Liver (tissue), 3 donors: Measurements from ENCODE around the gene PAK1IP1.

ENCODE experiments used
- EGR1 ChIP-seq, 2 donors: IDR thresholded peaks; 2 replicates each; pipeline ENCODE4 v1.6.1; 2016 to 2018; ENCODE audit warnings: antibody characterized with exemption in 2 of 2, low read depth in 2 of 2
- SP1 ChIP-seq: IDR thresholded peaks from 2 replicates; pipeline ENCODE4 v1.6.1; 2018; ENCODE audit warnings: antibody characterized with exemption, mild to moderate bottlenecking
- TF ChIP-seq, protein P1 (sequence below): fragments of 150-350 bp; IDR thresholded peaks from 2 replicates; pipeline ENCODE4 v1.5.1; 2017; ENCODE audit warnings: improper control_type of control experiment, low read depth, low read length; ENCODE audit not compliant: missing input control
- TF ChIP-seq, protein P2 (sequence below): IDR thresholded peaks from 2 replicates; pipeline ENCODE4 v1.6.1; 2016; ENCODE audit warnings: antibody characterized with exemption
- TF ChIP-seq, protein P3 (sequence below): IDR thresholded peaks from 2 replicates; pipeline ENCODE4 v1.6.1; 2016; ENCODE audit warnings: antibody characterized with exemption, mild to moderate bottlenecking
- donor health status: healthy.
- donor health status: healthy.

DNA sequence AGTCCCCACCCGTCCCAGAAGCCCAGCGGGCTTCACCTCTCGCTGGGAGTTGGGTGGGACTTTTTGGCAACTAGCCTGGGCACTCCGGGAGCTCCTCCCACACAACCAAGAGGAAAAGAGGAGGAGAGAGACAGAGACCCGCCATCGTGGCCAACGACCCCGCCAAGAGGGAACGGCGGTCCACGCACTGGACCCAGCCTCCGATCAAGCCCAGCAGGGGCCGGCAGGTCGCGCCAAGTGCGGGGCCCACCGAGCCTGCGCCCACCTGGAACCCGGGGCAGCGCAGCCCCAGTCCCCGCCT is 25.1 kb downstream of the PAK1IP1 start:
- TF ChIP-seq, protein P1, sequence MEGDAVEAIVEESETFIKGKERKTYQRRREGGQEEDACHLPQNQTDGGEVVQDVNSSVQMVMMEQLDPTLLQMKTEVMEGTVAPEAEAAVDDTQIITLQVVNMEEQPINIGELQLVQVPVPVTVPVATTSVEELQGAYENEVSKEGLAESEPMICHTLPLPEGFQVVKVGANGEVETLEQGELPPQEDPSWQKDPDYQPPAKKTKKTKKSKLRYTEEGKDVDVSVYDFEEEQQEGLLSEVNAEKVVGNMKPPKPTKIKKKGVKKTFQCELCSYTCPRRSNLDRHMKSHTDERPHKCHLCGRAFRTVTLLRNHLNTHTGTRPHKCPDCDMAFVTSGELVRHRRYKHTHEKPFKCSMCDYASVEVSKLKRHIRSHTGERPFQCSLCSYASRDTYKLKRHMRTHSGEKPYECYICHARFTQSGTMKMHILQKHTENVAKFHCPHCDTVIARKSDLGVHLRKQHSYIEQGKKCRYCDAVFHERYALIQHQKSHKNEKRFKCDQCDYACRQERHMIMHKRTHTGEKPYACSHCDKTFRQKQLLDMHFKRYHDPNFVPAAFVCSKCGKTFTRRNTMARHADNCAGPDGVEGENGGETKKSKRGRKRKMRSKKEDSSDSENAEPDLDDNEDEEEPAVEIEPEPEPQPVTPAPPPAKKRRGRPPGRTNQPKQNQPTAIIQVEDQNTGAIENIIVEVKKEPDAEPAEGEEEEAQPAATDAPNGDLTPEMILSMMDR = no peak
- TF ChIP-seq EGR1 (IDR thresholded peaks at IDR 0.05; ENCODE audit: low read depth in 2 of 2) = no peak
- TF ChIP-seq, protein P2, sequence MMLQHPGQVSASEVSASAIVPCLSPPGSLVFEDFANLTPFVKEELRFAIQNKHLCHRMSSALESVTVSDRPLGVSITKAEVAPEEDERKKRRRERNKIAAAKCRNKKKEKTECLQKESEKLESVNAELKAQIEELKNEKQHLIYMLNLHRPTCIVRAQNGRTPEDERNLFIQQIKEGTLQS = no peak
- TF ChIP-seq, protein P3, sequence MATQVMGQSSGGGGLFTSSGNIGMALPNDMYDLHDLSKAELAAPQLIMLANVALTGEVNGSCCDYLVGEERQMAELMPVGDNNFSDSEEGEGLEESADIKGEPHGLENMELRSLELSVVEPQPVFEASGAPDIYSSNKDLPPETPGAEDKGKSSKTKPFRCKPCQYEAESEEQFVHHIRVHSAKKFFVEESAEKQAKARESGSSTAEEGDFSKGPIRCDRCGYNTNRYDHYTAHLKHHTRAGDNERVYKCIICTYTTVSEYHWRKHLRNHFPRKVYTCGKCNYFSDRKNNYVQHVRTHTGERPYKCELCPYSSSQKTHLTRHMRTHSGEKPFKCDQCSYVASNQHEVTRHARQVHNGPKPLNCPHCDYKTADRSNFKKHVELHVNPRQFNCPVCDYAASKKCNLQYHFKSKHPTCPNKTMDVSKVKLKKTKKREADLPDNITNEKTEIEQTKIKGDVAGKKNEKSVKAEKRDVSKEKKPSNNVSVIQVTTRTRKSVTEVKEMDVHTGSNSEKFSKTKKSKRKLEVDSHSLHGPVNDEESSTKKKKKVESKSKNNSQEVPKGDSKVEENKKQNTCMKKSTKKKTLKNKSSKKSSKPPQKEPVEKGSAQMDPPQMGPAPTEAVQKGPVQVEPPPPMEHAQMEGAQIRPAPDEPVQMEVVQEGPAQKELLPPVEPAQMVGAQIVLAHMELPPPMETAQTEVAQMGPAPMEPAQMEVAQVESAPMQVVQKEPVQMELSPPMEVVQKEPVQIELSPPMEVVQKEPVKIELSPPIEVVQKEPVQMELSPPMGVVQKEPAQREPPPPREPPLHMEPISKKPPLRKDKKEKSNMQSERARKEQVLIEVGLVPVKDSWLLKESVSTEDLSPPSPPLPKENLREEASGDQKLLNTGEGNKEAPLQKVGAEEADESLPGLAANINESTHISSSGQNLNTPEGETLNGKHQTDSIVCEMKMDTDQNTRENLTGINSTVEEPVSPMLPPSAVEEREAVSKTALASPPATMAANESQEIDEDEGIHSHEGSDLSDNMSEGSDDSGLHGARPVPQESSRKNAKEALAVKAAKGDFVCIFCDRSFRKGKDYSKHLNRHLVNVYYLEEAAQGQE = no peak
- TF ChIP-seq SP1 = no peak
